ENCODE data around the gene CENPM. TPM values are rescaled to one million over a fixed set of nuclear protein-coding genes. Genes with fewer than 3 reads are reported as not detected.

Gene CENPM
- total RNA-seq: not detected

GRCh38 chr22:41946629-41947423, at the start of gene CENPM:
Gene CENPM, minus strand, starts transcription at chr22:41947152. Its CDS starts 76 bp downstream, at chr22:41947076.
- intact Hi-C loops (cut with DNase I): no loop called here
- peak; percentile 98 for DNase-seq (ENCODE audit: extremely low spot score)

GRCh38 chr22:41995211-41995610, 48.3 kb upstream of the CENPM start:
- TF ChIP-seq POLR2A (IDR thresholded peaks at IDR 0.05; ENCODE audit: low read depth) (no peak), EP300 (IDR thresholded peaks at IDR 0.05) (no peak), POLR2AphosphoS5 (IDR thresholded peaks at IDR 0.05) (no peak), CTCF (IDR thresholded peaks at IDR 0.05) (no peak)
- intact Hi-C loops (cut with DNase I): no loop called here
- H3K27me3 ChIP-seq: no peaks in the 10 kb centered on the region
- no peaks in the 10 kb centered on the region for H3K9me3 ChIP-seq
- no peak for DNase-seq (ENCODE audit: extremely low spot score)
- H3K4me3 ChIP-seq: no peak overlapping the region
- H3K27ac ChIP-seq (replicated peaks in 1 of 4): no peak overlapping the region
- no peaks in the 10 kb centered on the region for H3K36me3 ChIP-seq
- H3K4me1 ChIP-seq: peaks cover 0 to 17% (median 13%) of the 10 kb centered on the region in 4 donors
- 73% methylated on average over 3 of the region's 3 CpGs for WGBS

More at GRCh38 chr22:41946629-41947423, at the start of gene CENPM:
- TF ChIP-seq POLR2AphosphoS5 (IDR thresholded peaks at IDR 0.05): peak in 1 of 2 donors; percentile 80
- TF ChIP-seq CTCF (IDR thresholded peaks at IDR 0.05): peak in 1 of 3 experiments; percentile 21
- TF ChIP-seq POLR2A (IDR thresholded peaks at IDR 0.05; ENCODE audit: low read depth): no peak
- WGBS: 4% methylated on average over 20 of the region's 56 CpGs
- no peaks in the 10 kb centered on the region for H3K9me3 ChIP-seq
- H3K27ac ChIP-seq (replicated peaks in 1 of 4): peak within 1 kb of the TSS; percentile 53 to 60 (median 56)
- H3K27me3 ChIP-seq: peaks cover 0 to 18% (median 0%) of the 10 kb centered on the region in 4 donors
- H3K4me3 ChIP-seq: peak within 1 kb of the TSS; percentile 64 to 79 (median 68)
- H3K4me1 ChIP-seq: peaks cover 11 to 20% (median 18%) of the 10 kb centered on the region in 4 donors
- no peaks in the 10 kb centered on the region for H3K36me3 ChIP-seq

GRCh38 chr22:41992496-41992895, 45.5 kb upstream of the CENPM start:
- no peaks in the 10 kb centered on the region for H3K36me3 ChIP-seq
- H3K4me1 ChIP-seq: no peaks in the 10 kb centered on the region
- no peaks in the 10 kb centered on the region for H3K27me3 ChIP-seq
- WGBS: 94% methylated on average over 5 of the region's 5 CpGs
- no peak for DNase-seq (ENCODE audit: extremely low spot score)
- no peak for TF ChIP-seq POLR2AphosphoS5 (IDR thresholded peaks at IDR 0.05)
- no peak for TF ChIP-seq CTCF (IDR thresholded peaks at IDR 0.05)
- TF ChIP-seq EP300 (IDR thresholded peaks at IDR 0.05): no peak
- TF ChIP-seq POLR2A (IDR thresholded peaks at IDR 0.05; ENCODE audit: low read depth): no peak
- no peaks in the 10 kb centered on the region for H3K9me3 ChIP-seq
- intact Hi-C loops (cut with DNase I): no loop called here
- H3K4me3 ChIP-seq: no peak overlapping the region
- H3K27ac ChIP-seq (replicated peaks in 1 of 4): no peak overlapping the region

GRCh38 chr22:41991111-41991510, 44.2 kb upstream of the CENPM start:
- intact Hi-C loops (cut with DNase I): no loop called here
- Histone ChIP-seq H3K36me3 (no peaks in the 10 kb centered on the region), H3K4me3 (no peak overlapping the region), H3K27me3 (no peaks in the 10 kb centered on the region), H3K4me1 (no peaks in the 10 kb centered on the region), H3K27ac (replicated peaks in 1 of 4) (no peak overlapping the region), H3K9me3 (no peaks in the 10 kb centered on the region)
- 96% methylated on average over 7 of the region's 7 CpGs for WGBS
- DNase-seq (ENCODE audit: extremely low spot score): no peak
- TF ChIP-seq POLR2A (IDR thresholded peaks at IDR 0.05; ENCODE audit: low read depth) (no peak), CTCF (IDR thresholded peaks at IDR 0.05) (no peak), EP300 (IDR thresholded peaks at IDR 0.05) (no peak), POLR2AphosphoS5 (IDR thresholded peaks at IDR 0.05) (no peak)
